A549 (cell line): Measurements from ENCODE around the gene POLR1E. TPM values are rescaled to one million over a fixed set of nuclear protein-coding genes. Genes with fewer than 3 reads are reported as not detected.

Experiments
- ATAC-seq, 2 experiments: fragments of 200-7000 bp in 1 of 2; fragments of >200 bp in 1 of 2; cut with Nextera tagmentation in 1 of 2; cut with Tn5 transposase in 1 of 2; 3 replicates each; pipeline versions ENCODE4 v1.8.0 to v1.9.1; 2018 to 2020; ENCODE audit warnings: mild to moderate bottlenecking in 1 of 2, moderate library complexity in 1 of 2
- CTCF ChIA-PET: fragments of 300-600 bp; sonication (Branson Sonifier 250); formaldehyde crosslinking; extraction: SDS; loops from one replicate; lab custom pipeline; 2021; ENCODE audit warnings: antibody characterized with exemption, inconsistent platforms; lab: Yijun Ruan, JAX
- POLR2A ChIA-PET: fragments of 350-600 bp; formaldehyde crosslinking; extraction: SDS; loops from one replicate; lab custom pipeline; 2021; ENCODE audit warnings: antibody characterized with exemption, inconsistent platforms; lab: Yijun Ruan, JAX
- DNase-seq, 2 experiments: peaks; one replicate each; pipeline versions ENCODE4 v3.0.0 to v3.0.0-alpha.2; 2011 to 2016; ENCODE audit warnings: low read depth in 1 of 2, low spot score in 1 of 2
- FAIRE-seq: peaks from 2 replicates; lab custom pipeline; 2011; peaks lifted over from hg19 to GRCh38; lab: Jason Lieb, UNC
- H3K27ac ChIP-seq, 2 experiments: fragments of >200 bp; sonication (Bioruptor Twin); formaldehyde crosslinking; 3 replicates each; pipeline ENCODE4 v1.5.1; 2016 to 2017
- H3K4me1 ChIP-seq: fragments of >200 bp; sonication (Bioruptor Twin); formaldehyde crosslinking; 3 replicates; pipeline ENCODE4 v1.6.1; 2016
- H3K4me2 ChIP-seq: fragments of >200 bp; sonication (Bioruptor Twin); formaldehyde crosslinking; 3 replicates; pipeline ENCODE4 v1.6.1; 2016
- H3K4me3 ChIP-seq: fragments of >200 bp; sonication (Bioruptor Twin); formaldehyde crosslinking; 3 replicates; pipeline ENCODE4 v1.5.1; 2016
- H3K9me3 ChIP-seq: fragments of >200 bp; sonication (Bioruptor Twin); formaldehyde crosslinking; 3 replicates; pipeline ENCODE4 v1.6.1; 2016
- BHLHE40 ChIP-seq: IDR thresholded peaks from 2 replicates; pipeline ENCODE4 v1.6.1; 2012; ENCODE audit warnings: low read depth, low read length, inconsistent platforms
- CBX2 ChIP-seq: fragments of 200-600 bp; sonication (generic); IDR thresholded peaks from 2 replicates; pipeline ENCODE4 v1.6.1; 2016; ENCODE audit warnings: low read depth, mild to moderate bottlenecking, borderline replicate concordance
- CBX8 ChIP-seq: fragments of 200-600 bp; sonication (generic); IDR thresholded peaks from 2 replicates; pipeline ENCODE4 v1.6.1; 2016
- CEBPB ChIP-seq, 2 experiments: fragments of >200 bp in 1 of 2; sonication (Bioruptor Twin) in 1 of 2; formaldehyde crosslinking in 1 of 2; IDR thresholded peaks; 2 replicates each; pipeline ENCODE4 v1.6.1; 2012 to 2016
- CHD4 ChIP-seq: fragments of 200-600 bp; sonication (generic); IDR thresholded peaks from 2 replicates; pipeline ENCODE4 v1.6.1; 2016; ENCODE audit warnings: antibody characterized with exemption, mild to moderate bottlenecking, borderline replicate concordance
- EHF ChIP-seq: fragments of 250-450 bp; sonication (Bioruptor Pico); IDR thresholded peaks from 2 replicates; pipeline ENCODE4 v1.5.0; 2020; ENCODE audit warnings: mild to moderate bottlenecking
- EP300 ChIP-seq, 2 experiments: fragments of >200 bp; sonication (Bioruptor Twin); formaldehyde crosslinking; IDR thresholded peaks; 2 replicates in 1 of 2; 3 replicates in 1 of 2; pipeline ENCODE4 v1.6.1; 2016 to 2017
- FOSL2 ChIP-seq, 2 experiments: fragments of 450-650 bp in 1 of 2; fragments of >200 bp in 1 of 2; sonication (Bioruptor Twin) in 1 of 2; formaldehyde crosslinking; IDR thresholded peaks; 2 replicates each; pipeline versions ENCODE4 v1.5.0 to v1.6.1; 2016 to 2020; ENCODE audit warnings: mild to moderate bottlenecking in 1 of 2, moderate library complexity in 1 of 2
- GATA3 ChIP-seq: IDR thresholded peaks from 2 replicates; pipeline ENCODE4 v1.6.1; 2012; ENCODE audit warnings: borderline replicate concordance
- HEYL ChIP-seq: fragments of 250-450 bp; sonication (Bioruptor Pico); IDR thresholded peaks from 2 replicates; pipeline ENCODE4 v1.8.0; 2021; ENCODE audit warnings: mild to moderate bottlenecking, moderate library complexity
- HOXA7 ChIP-seq: fragments of 250-450 bp; sonication (Bioruptor Pico); IDR thresholded peaks from 2 replicates; pipeline ENCODE4 v1.5.0; 2020; ENCODE audit warnings: mild to moderate bottlenecking, moderate library complexity
- HOXB13 ChIP-seq: fragments of 250-450 bp; sonication (Bioruptor Pico); IDR thresholded peaks from 2 replicates; pipeline ENCODE4 v1.5.0; 2020; ENCODE audit warnings: low read depth, mild to moderate bottlenecking, moderate library complexity
- HOXB5 ChIP-seq: fragments of 250-450 bp; sonication (Bioruptor Pico); IDR thresholded peaks from 2 replicates; pipeline ENCODE4 v1.5.0; 2020; ENCODE audit warnings: mild to moderate bottlenecking, moderate library complexity
- MAFK ChIP-seq: fragments of 450-650 bp; IDR thresholded peaks from 2 replicates; pipeline ENCODE4 v1.6.1; 2014; ENCODE audit not compliant: partially characterized antibody
- MYC ChIP-seq: IDR thresholded peaks from 2 replicates; pipeline ENCODE4 v1.6.1; 2012; ENCODE audit warnings: mild to moderate bottlenecking, inconsistent platforms, low read length, improper control_type of control experiment, borderline replicate concordance
- NFE2L2 ChIP-seq: fragments of 150-350 bp; conservative IDR thresholded peaks from 2 replicates; pipeline ENCODE4 v1.6.1; 2014; ENCODE audit warnings: low read length
- RCOR1 ChIP-seq: fragments of 150-350 bp; IDR thresholded peaks from 2 replicates; pipeline ENCODE4 v1.6.1; 2014; ENCODE audit warnings: antibody characterized with exemption, low read length, low read depth
- RNF2 ChIP-seq: fragments of 200-600 bp; sonication (generic); IDR thresholded peaks from 2 replicates; pipeline ENCODE4 v1.6.1; 2016; ENCODE audit warnings: low read depth, mild to moderate bottlenecking, antibody characterized with exemption, moderate library complexity, borderline replicate concordance
- SMC3 ChIP-seq: fragments of >200 bp; sonication (Bioruptor Twin); formaldehyde crosslinking; IDR thresholded peaks from 3 replicates; pipeline ENCODE4 v1.6.1; 2018; ENCODE audit warnings: inconsistent platforms
- ZC3H11A ChIP-seq: fragments of 450-650 bp; IDR thresholded peaks from 2 replicates; pipeline ENCODE4 v1.6.1; 2014; ENCODE audit warnings: antibody characterized with exemption, mild to moderate bottlenecking
- ZFP36 ChIP-seq: fragments of 450-650 bp; IDR thresholded peaks from 2 replicates; pipeline ENCODE4 v1.6.1; 2014; ENCODE audit warnings: borderline replicate concordance; ENCODE audit not compliant: partially characterized antibody
- ZNF302 ChIP-seq: fragments of 250-450 bp; sonication (Bioruptor Pico); IDR thresholded peaks from 2 replicates; pipeline ENCODE4 v1.9.0; 2021; ENCODE audit warnings: inconsistent platforms, mild to moderate bottlenecking, moderate library complexity
- ZSCAN20 ChIP-seq: fragments of 250-450 bp; sonication (Bioruptor Pico); IDR thresholded peaks from 2 replicates; pipeline ENCODE4 v1.8.0; 2022; ENCODE audit warnings: mild to moderate bottlenecking, moderate library complexity
- WGBS: methylation state at CpG from one replicate; pipeline ENCODE4 v1.1.6; 2017; ENCODE audit errors: missing lambda C conversion rate; 5-methylcytosine and 5-hydroxymethylcytosine counted together
- polyA plus RNA-seq, 4 experiments: library from polyadenylated mRNA; depleted of rRNA in 3 of 4; stranded (reverse); fragments of >200 nt; fragmentation: RNase III in 1 of 4; extraction: RNeasy Plus Mini Kit Qiagen cat#74134 plus additional on column Dnase treatment in 1 of 4; gene quantifications; 2 replicates in 3 of 4; 3 replicates in 1 of 4; pipeline ENCODE4 v1.2.3, GENCODE V29; 2011 to 2017
- TF ChIP-seq, protein P1 (sequence below): IDR thresholded peaks from 2 replicates; pipeline ENCODE4 v1.6.1; 2012; ENCODE audit warnings: low read depth, borderline replicate concordance
- TF ChIP-seq, protein P2 (sequence below): fragments of 450-650 bp; IDR thresholded peaks from 2 replicates; pipeline ENCODE4 v1.6.1; 2014; ENCODE audit warnings: antibody characterized with exemption
- TF ChIP-seq, protein P3 (sequence below): fragments of >200 bp; sonication (Bioruptor Twin); formaldehyde crosslinking; IDR thresholded peaks from 2 replicates; pipeline ENCODE4 v1.6.1; 2016

Gene POLR1E
- polyA plus RNA-seq, 2 of the 4 experiments (the other 2 are of a cell fraction): 41.9 to 47.2 TPM

DNA sequence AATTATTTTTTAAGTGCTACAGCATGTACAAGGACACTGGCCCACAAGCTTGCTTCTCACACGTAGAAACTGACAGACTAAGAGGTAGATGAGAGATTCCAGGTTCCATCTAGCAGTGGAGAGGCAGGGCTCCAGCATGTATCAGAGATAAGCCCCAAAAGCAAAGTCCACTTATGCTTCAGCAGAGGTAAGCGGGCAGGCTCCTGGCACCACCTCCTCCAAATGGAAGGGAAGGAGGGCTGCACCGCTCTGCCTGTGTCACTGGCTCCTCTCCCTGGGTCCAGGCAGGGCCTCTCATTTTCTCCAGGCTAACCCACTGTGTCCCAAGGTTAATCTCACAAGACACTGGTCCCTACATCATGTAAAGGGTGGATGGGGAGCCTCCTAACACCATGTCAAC, 47.4 kb upstream of the POLR1E start:
- no peak for DNase-seq
- TF ChIP-seq NFE2L2 (no peak), HOXB13 (no peak), BHLHE40 (no peak), RCOR1 (no peak), FOSL2 (IDR thresholded peaks at IDR 0.05) (no peak), FOSL2 (CRISPR knock-in tag; IDR thresholded peaks at IDR 0.05) (no peak), SMC3 (no peak), EHF (CRISPR knock-in tag) (no peak), GATA3 (no peak), ZC3H11A (no peak), MYC (no peak), CEBPB (IDR thresholded peaks at IDR 0.05) (no peak), ZNF302 (CRISPR knock-in tag) (no peak), HEYL (no peak), ZSCAN20 (no peak), HOXA7 (CRISPR knock-in tag) (no peak)
- TF ChIP-seq, protein P1, sequence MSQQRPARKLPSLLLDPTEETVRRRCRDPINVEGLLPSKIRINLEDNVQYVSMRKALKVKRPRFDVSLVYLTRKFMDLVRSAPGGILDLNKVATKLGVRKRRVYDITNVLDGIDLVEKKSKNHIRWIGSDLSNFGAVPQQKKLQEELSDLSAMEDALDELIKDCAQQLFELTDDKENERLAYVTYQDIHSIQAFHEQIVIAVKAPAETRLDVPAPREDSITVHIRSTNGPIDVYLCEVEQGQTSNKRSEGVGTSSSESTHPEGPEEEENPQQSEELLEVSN: no peak
- TF ChIP-seq, all 56 proteins: peak for 0
- Histone ChIP-seq H3K9me3 (no peaks in the 10 kb centered on the region), H3K4me3 (no peak overlapping the region), H3K27ac (no peak overlapping the region), H3K4me2 (no peak overlapping the region), H3K4me1 (no peaks in the 10 kb centered on the region)
- 100% methylated on average over 3 of the region's 3 CpGs for WGBS
- no peak for FAIRE-seq
- ChIA-PET CTCF (interaction anchor here (1.6 kb wide), 1 partner anchor 24 kb away, joined by 3 read pairs; no protein-coding TSS in a partner anchor), POLR2A (interaction anchor here (0.8 kb wide), 1 partner anchor 27 kb away, joined by 3 read pairs; the partner anchor contains the start of gene ZBTB5)
- ATAC-seq: no peak

DNA sequence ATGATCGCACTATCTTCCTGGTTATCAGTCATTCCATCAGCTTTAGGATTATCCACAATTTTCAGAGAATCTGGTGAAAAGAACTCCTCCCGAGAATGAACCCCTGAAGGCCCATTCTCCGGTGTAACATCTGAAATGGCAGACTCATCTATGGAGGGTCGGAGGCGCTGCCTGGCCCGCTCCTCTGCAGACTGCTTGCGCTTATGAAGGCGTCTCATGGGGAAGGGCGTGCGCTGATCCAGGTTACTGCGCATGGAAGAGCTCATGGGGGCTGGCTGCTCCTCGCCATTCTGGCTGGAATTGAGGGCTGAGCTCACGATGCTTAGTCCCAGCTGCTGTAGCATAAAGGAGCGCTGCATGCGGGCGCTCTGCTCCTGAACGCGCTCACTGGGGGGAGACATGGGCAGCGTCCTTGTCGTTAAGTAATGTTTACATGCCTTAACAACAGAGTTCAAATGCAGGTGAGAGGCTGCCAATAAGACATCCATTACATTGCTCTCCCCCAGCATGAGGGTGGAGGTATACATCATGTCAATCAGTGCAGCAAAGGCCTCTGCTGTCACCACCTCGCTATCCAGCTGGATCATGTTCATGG, 43.9 kb upstream of the POLR1E start:
- ChIA-PET CTCF (interaction anchor here (0.8 to 1.7 kb wide), 5 partner anchors 11 to 434 kb away, joined by 3 to 5 read pairs (median 3); no protein-coding TSS in a partner anchor), POLR2A (interaction anchor here (1.1 to 1.3 kb wide), 2 partner anchors 19 to 24 kb away, joined by 3 to 12 read pairs; partner anchors contain the start of genes GRHPR and ZBTB5)
- H3K4me2 ChIP-seq: no peak overlapping the region
- WGBS: 97% methylated on average over 18 of the region's 21 CpGs
- peaks cover 16% of the 10 kb centered on the region for H3K4me1 ChIP-seq
- H3K9me3 ChIP-seq: no peaks in the 10 kb centered on the region
- no peak for TF ChIP-seq CHD4
- no peak for TF ChIP-seq MAFK
- no peak for TF ChIP-seq EP300 (IDR thresholded peaks at IDR 0.05)
- no peak for TF ChIP-seq EHF (CRISPR knock-in tag)
- TF ChIP-seq MYC: no peak
- no peak for TF ChIP-seq HOXB5 (CRISPR knock-in tag)
- TF ChIP-seq RNF2: no peak
- TF ChIP-seq ZFP36: no peak
- TF ChIP-seq SMC3: no peak
- no peak for TF ChIP-seq ZSCAN20
- no peak for TF ChIP-seq CBX2
- TF ChIP-seq, protein P2, sequence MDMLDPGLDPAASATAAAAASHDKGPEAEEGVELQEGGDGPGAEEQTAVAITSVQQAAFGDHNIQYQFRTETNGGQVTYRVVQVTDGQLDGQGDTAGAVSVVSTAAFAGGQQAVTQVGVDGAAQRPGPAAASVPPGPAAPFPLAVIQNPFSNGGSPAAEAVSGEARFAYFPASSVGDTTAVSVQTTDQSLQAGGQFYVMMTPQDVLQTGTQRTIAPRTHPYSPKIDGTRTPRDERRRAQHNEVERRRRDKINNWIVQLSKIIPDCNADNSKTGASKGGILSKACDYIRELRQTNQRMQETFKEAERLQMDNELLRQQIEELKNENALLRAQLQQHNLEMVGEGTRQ: no peak
- TF ChIP-seq, protein P3, sequence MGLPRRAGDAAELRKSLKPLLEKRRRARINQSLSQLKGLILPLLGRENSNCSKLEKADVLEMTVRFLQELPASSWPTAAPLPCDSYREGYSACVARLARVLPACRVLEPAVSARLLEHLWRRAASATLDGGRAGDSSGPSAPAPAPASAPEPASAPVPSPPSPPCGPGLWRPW: no peak
- no peak for TF ChIP-seq CBX8
- no peak for FAIRE-seq
- DNase-seq: no peak
- no peak overlapping the region for H3K27ac ChIP-seq
- no peak overlapping the region for H3K4me3 ChIP-seq
- no peak for ATAC-seq
